Right cardiac atrium (tissue), 5 donors: Measurements from ENCODE around the gene TRIM47. TPM values are rescaled to one million over a fixed set of nuclear protein-coding genes. Genes with fewer than 3 reads are reported as not detected.
A peak's percentile ranks its signal among the peaks of the same experiment; 100 is the strongest.
"Not testable (repeated sequence)": the region's sequence is repeated elsewhere in the genome, so short reads cannot be mapped to it uniquely, and the experiment has no call there.

ENCODE experiments used
- ATAC-seq, 2 donors: fragments of 200-7000 bp; cut with Tn5 transposase; one replicate each; pipeline versions ENCODE4 v1.8.0 to v1.9.1; 2020; ENCODE audit warnings: moderate library complexity in 2 of 2, mild to moderate bottlenecking in 1 of 2
- DNase-seq, 3 donors: peaks; one replicate each; pipeline ENCODE4 v3.0.0-alpha.2; 2020
- H3K27ac ChIP-seq: one replicate; pipeline ENCODE4 v1.5.1; 2013; ENCODE audit warnings: mild to moderate bottlenecking, low read length, control low read depth, moderate library complexity
- H3K27me3 ChIP-seq: one replicate; pipeline ENCODE4 v1.6.1; 2013; ENCODE audit not compliant: control insufficient read depth, insufficient read depth
- H3K4me1 ChIP-seq: one replicate; pipeline ENCODE4 v1.6.1; 2013; ENCODE audit warnings: low read length; ENCODE audit not compliant: control insufficient read depth, insufficient read depth
- H3K4me3 ChIP-seq: one replicate; pipeline ENCODE4 v1.5.1; 2013; ENCODE audit warnings: low read length, control low read depth
- H3K9me3 ChIP-seq: one replicate; pipeline ENCODE4 v1.6.1; 2013; ENCODE audit warnings: low read length; ENCODE audit not compliant: control insufficient read depth
- WGBS: extraction: QIAGEN DNeasy Blood & Tissue Kit; methylation state at CpG from one replicate; pipeline ENCODE4 v1.1.7; 2013; 5-methylcytosine and 5-hydroxymethylcytosine counted together
- intact Hi-C, 4 donors: fragments of 100-400 bp; cut with DNase I; formaldehyde crosslinking; loops; one replicate each; pipeline versions ENCODE4 v1.11.0 to v1.14.0; 2022 to 2023
- polyA plus RNA-seq: library from polyadenylated mRNA; stranded (reverse); fragments of 200-250 nt; gene quantifications from one replicate; pipeline ENCODE4 v1.2.3, GENCODE V29; 2013
- total RNA-seq, 4 donors: library from RNA; stranded (reverse); fragmentation: NEBNext Ultra II Directional; extraction: Animal tissue kit (Norgen Biotek cat#: 25700); gene quantifications; one replicate each; pipeline ENCODE4 v1.2.1, GENCODE V29; 2021
- donor health status: healthy with polysubstance abuse.
- donor health status: DM: no; HTN: yes; CAD: no.
- donor health status: DM: no; HTN: no; CAD: no.
- donor health status: DM: no; HTN: yes; CAD: no; lungs with severe emphysema.
- donor health status: DM: yes; HTN: yes; CAD: no.

The TRIM47 gene
- total and polyA plus RNA-seq, 5 donors: 19.2 to 25.9 (median 25.1) TPM

DNA sequence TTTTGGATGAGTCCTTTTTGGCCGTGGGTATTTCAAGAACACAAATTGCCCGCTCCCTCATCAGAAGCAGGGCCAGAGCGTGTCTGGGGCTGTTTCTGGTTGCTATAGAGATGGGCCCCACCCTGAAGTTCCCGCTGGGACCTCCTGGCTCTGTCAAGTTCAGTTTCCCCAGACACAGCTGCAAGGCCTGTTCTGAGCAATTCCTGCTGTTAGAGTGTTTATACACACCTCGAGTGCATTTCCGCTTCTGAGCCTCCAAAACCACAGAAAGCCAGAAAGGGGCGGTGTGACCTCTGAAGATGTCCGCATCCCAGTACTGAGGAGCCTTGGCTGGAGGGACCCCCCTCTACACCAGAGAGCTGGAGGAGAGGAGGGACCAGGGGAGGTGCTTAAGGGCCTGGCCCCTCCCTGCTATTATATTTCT lies 13.9 kb downstream of the TRIM47 start:
- no peak overlapping the region for H3K4me3 ChIP-seq
- WGBS: 12% methylated on average over 8 of the region's 8 CpGs
- H3K4me1 ChIP-seq: peaks cover 4% of the 10 kb centered on the region

GRCh38 chr17:75861927-75862317 lies 16.5 kb downstream of the TRIM47 start:
- intact Hi-C loops: no loop called here
- no peak for DNase-seq
- H3K9me3 ChIP-seq: no peaks in the 10 kb centered on the region
- 71% methylated on average over 9 of the region's 9 CpGs for WGBS
- no peak overlapping the region for H3K27ac ChIP-seq
- no peak for ATAC-seq
- H3K4me1 ChIP-seq: peaks cover 4% of the 10 kb centered on the region
- H3K4me3 ChIP-seq: no peak overlapping the region
- no peaks in the 10 kb centered on the region for H3K27me3 ChIP-seq

More for the DNA sequence above, 13.9 kb downstream of the TRIM47 start:
- DNase-seq (peak; percentile 84 to 89 (median 85)), ATAC-seq (peak; percentile 87 to 92)
- Histone ChIP-seq H3K27ac (peak overlapping the region; percentile 37), H3K27me3 (no peaks in the 10 kb centered on the region), H3K9me3 (no peaks in the 10 kb centered on the region)
- intact Hi-C loops: no loop called here

GRCh38 chr17:75859358-75859757 lies 19.0 kb downstream of the TRIM47 start:
- H3K27ac ChIP-seq, H3K4me1 ChIP-seq, DNase-seq, intact Hi-C loops, ATAC-seq, H3K4me3 ChIP-seq, H3K9me3 ChIP-seq, H3K27me3 ChIP-seq: not testable (repeated sequence)
- 87% methylated on average over 10 of the region's 10 CpGs for WGBS

DNA sequence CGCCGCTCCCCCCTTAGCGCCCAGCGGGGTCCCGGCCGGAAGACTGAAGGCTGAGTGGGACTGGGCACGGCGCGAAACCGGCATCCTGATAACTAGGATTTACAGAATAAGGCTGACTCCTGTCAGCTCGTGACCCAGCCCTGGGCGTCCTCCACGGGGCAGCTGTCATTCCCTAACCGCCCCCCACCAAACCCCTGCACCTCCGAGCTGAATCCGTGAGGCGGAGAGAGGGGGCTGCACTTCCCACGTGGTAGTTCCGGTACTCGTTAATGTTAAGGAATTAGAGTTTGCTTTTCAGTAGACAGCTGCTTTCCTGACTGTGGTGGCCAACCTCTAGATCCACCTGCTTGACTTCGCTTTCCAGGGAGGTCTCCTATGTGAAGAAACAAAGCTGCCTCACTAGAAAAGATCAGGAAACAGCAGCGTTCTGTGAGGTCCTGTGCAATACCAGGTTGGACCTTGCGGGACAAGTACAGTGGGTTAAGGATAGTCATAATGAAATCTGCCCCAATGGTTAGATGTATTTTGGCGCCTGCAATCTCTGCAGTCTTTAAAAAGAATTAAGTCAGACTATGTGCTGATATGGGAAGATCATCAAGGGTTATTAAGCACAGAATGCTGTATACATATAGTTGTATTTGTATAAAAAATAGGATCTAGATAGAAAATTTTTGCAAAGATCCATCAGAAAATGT lies 22.2 kb downstream of the TRIM47 start:
- Histone ChIP-seq H3K27me3 (no peaks in the 10 kb centered on the region), H3K27ac (peak overlapping the region; percentile 99), H3K4me1 (peaks cover 3% of the 10 kb centered on the region), H3K9me3 (no peaks in the 10 kb centered on the region), H3K4me3 (peak overlapping the region; percentile 78)
- intact Hi-C loops: no loop called here
- DNase-seq (no peak), ATAC-seq (no peak)
- WGBS: 1% methylated on average over 24 of the region's 24 CpGs

DNA sequence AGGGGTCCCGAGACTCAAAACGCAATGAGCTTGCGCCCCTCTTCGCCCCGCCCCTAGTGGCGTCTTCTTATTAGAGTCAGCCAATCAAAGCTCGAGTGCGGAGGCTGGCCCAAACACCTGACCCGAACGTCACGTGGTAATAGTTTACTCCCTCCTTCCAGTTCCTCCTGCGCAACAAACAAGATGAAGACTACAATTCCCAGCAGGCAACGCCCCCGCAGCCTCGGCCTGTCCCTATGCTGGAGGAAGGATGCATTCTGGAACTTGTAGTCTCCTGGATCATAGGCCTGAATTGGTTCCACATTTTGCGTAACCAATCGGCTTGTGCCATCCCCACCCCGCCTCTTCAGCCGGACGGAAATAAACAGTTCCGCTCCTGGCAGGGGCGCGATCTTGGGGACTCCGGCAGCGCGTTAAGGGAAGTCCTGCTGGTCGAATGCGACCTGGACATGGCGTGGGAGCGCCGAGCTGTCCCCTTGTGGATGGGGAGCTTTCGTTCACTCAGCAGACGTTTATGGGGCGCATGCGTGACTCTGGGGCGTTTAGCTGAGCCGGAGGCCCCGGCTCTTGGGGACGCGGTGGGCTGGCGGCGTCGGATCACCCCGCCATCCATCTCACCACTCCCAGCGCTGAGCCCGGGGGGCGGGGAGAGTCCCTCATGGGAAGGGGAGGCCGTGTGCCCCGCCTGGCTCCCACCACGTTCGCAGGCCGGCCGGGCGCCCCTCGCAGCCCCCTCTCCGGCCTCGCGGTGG lies 22.9 kb downstream of the TRIM47 start, which contains the start of gene WBP2:
WBP2 (minus strand) TSS at position 26 of the 752 bp plus-strand sequence. CDS start 38 bp downstream, outside the sequence.
- H3K27ac ChIP-seq: peak within 1 kb of the TSS; percentile 99
- peaks cover 3% of the 10 kb centered on the region for H3K4me1 ChIP-seq
- no peaks in the 10 kb centered on the region for H3K9me3 ChIP-seq
- under 1% methylated on average over 58 of the region's 58 CpGs for WGBS
- no peaks in the 10 kb centered on the region for H3K27me3 ChIP-seq
- intact Hi-C loops: no loop called here
- DNase-seq: peak; percentile 98 to 99 (median 98)
- peak within 1 kb of the TSS; percentile 90 for H3K4me3 ChIP-seq
- peak; percentile 95 to 96 for ATAC-seq

DNA sequence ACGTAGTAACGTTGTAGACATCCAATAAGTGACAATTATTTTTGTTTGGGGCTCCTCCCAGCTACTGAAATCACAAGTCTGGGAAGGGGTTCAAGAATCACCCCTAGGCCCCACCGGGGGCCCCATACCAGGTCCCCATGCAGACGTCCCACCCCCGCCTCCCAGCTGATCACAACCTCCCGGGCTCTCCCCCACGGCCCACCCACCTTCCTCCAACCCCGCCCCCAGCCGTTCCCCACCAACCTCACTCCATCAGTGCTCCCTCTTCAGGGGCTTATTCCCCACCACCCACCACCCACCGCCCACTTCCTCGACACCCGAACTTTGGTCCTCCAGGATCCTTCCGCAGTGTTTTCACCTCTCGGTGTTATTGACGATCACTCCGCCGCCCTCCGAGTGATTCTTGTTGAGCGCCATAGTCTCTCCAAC lies 23.5 kb downstream of the TRIM47 start:
- H3K4me1 ChIP-seq: peaks cover 3% of the 10 kb centered on the region
- ATAC-seq (peak; percentile 23 to 36), DNase-seq (no peak)
- peak overlapping the region; percentile 90 for H3K4me3 ChIP-seq
- under 1% methylated on average over 19 of the region's 19 CpGs for WGBS
- peak overlapping the region; percentile 59 for H3K27ac ChIP-seq
- H3K9me3 ChIP-seq: no peaks in the 10 kb centered on the region
- intact Hi-C loops: no loop called here
- no peaks in the 10 kb centered on the region for H3K27me3 ChIP-seq

DNA sequence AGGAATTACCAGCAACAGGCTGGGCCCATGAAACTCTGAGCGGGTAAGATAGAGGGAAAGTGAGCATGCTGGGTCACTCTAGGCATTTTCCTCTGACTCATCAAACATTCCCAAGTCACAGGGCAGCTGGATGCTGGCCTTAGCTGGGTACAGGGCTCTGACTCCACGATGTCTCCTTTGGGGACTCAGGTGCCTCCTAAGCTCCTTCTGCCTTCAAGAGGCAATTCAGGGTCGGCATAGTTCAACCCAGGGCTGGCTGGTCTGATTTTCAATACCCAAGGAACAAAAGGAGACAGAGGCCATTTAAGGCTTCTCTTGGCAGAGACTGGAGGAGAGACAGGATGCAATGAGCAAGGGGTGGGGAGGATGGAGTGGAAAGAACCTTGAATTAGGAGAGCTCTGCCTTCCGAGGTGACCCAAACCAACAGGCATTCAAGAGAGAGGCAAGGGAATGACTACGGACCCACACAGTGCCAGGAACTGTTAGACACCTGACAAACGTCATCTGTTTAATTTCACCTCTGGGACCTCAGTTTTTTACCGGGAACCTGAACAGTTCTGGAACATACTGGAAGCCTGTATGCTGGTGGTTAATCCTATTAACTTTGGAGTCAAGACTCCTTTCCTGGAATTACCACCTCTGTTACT lies 24.2 kb downstream of the TRIM47 start:
- 19% methylated on average over 7 of the region's 7 CpGs for WGBS
- no peaks in the 10 kb centered on the region for H3K27me3 ChIP-seq
- peak overlapping the region; percentile 90 for H3K4me3 ChIP-seq
- ATAC-seq (peak in 1 of 2 donors; percentile 7), DNase-seq (peak in 1 of 3 donors; percentile 31)
- H3K4me1 ChIP-seq: peaks cover 9% of the 10 kb centered on the region
- H3K27ac ChIP-seq: peak overlapping the region; percentile 59
- H3K9me3 ChIP-seq: no peaks in the 10 kb centered on the region
- intact Hi-C loops: no loop called here

GRCh38 chr17:75853433-75853832 lies 24.9 kb downstream of the TRIM47 start:
- no peak overlapping the region for H3K4me3 ChIP-seq
- intact Hi-C loops: no loop called here
- ATAC-seq: no peak

DNA sequence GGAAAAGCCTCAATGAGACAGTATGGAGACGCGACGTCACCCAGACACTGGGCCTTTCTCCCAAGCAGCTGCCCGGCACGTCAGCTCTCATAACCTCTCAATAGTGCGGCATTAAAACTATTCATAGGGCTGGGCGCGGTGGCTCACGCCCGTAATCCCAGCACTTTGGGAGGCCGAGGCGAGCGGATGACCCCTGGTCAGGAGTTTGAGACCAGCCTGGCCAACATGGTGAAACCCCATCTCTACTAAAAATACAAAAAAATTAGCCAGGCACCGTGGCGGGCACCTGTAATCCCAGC lies 26.7 kb downstream of the TRIM47 start:
- WGBS: 93% methylated on average over 15 of the region's 15 CpGs
- intact Hi-C loops: not testable (repeated sequence)

More at GRCh38 chr17:75853433-75853832, 24.9 kb downstream of the TRIM47 start:
- Histone ChIP-seq H3K4me1 (peaks cover 9% of the 10 kb centered on the region), H3K27ac (no peak overlapping the region), H3K9me3 (no peaks in the 10 kb centered on the region), H3K27me3 (no peaks in the 10 kb centered on the region)
- 67% methylated on average over 7 of the region's 7 CpGs for WGBS
- no peak for DNase-seq

GRCh38 chr17:75850928-75851692 lies 27.3 kb downstream of the TRIM47 start:
- Histone ChIP-seq H3K4me1 (peaks cover 13% of the 10 kb centered on the region), H3K27me3 (no peaks in the 10 kb centered on the region), H3K9me3 (no peaks in the 10 kb centered on the region), H3K27ac (peak overlapping the region; percentile 31), H3K4me3 (no peak overlapping the region)
- intact Hi-C loops: no loop called here
- DNase-seq (peak in 1 of 3 donors; percentile 36), ATAC-seq (no peak)
- WGBS: 82% methylated on average over 12 of the region's 12 CpGs

More for the DNA sequence above, 26.7 kb downstream of the TRIM47 start:
- not testable (repeated sequence) for DNase-seq, H3K4me3 ChIP-seq, H3K27me3 ChIP-seq, ATAC-seq, H3K9me3 ChIP-seq
- peaks cover 13% of the 10 kb centered on the region for H3K4me1 ChIP-seq
- H3K27ac ChIP-seq: peak overlapping the region; percentile 31
